ENCODE data around the gene HHEX. TPM values are rescaled to one million over a fixed set of nuclear protein-coding genes. Genes with fewer than 3 reads are reported as not detected.

The HHEX gene
- total and polyA plus RNA-seq, 11 donors, result 1.5 to 14.0 (median 3.9) TPM

DNA sequence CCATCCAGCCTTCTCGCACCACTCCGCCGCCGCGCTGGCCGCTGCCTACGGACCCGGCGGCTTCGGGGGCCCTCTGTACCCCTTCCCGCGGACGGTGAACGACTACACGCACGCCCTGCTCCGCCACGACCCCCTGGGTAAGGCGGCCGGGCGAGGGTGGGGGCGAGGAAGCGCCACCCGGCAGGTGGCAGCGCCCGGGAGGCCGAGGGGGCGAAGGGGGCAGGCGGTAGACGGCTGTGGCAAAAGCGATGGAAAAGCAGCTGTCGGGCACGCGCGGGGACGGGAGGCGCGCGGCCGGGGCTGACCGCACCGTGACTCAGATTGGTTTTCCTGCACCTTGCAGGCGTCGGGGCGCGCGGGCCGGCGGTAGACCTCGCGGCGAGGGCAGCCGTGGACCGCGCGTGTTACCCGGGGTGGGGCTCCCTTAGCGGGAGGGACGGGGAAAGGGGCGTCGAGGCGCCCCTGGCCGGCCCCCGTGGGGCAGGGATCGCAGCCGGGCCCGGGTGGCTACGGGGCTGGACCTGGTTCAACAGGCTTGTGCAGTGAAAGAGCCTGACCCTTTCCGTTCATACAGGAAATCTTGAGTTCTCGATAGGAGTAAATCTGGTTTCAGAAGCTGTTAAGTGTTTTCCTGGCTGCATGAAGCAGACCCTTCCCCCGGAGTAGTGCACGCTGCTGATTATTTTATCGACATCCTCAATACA, 608 bp downstream of the HHEX start:
- peak overlapping the region; percentile 70 to 95 (median 90) for H3K27ac ChIP-seq
- TF ChIP-seq, protein P1, sequence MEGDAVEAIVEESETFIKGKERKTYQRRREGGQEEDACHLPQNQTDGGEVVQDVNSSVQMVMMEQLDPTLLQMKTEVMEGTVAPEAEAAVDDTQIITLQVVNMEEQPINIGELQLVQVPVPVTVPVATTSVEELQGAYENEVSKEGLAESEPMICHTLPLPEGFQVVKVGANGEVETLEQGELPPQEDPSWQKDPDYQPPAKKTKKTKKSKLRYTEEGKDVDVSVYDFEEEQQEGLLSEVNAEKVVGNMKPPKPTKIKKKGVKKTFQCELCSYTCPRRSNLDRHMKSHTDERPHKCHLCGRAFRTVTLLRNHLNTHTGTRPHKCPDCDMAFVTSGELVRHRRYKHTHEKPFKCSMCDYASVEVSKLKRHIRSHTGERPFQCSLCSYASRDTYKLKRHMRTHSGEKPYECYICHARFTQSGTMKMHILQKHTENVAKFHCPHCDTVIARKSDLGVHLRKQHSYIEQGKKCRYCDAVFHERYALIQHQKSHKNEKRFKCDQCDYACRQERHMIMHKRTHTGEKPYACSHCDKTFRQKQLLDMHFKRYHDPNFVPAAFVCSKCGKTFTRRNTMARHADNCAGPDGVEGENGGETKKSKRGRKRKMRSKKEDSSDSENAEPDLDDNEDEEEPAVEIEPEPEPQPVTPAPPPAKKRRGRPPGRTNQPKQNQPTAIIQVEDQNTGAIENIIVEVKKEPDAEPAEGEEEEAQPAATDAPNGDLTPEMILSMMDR (IDR thresholded peaks at IDR 0.05), result no peak
- no peak for TF ChIP-seq POLR2A (IDR thresholded peaks at IDR 0.05)
- 1 to 6% (median 3%) methylated on average over 19 to 73 of the region's 73 CpGs for WGBS, 4 donors
- peaks cover 0 to 12% (median 4%) of the 10 kb centered on the region in 12 donors for H3K9me3 ChIP-seq
- DNase-seq (peak; percentile 60 to 84 (median 65)), ATAC-seq (peak; percentile 40 to 83 (median 70))
- intact Hi-C loops (cut with DNase I), result loop anchor here in 9 of 10 donors (2.0 to 10.0 kb wide), 7 partner anchors 64 to 154 kb away; partner anchors contain the start of genes EXOC6 (in 2 of the 9) and KIF11 (in 1 of the 9)
- H3K4me3 ChIP-seq, result peak overlapping the region; percentile 37 to 81 (median 66)
- peaks cover 0 to 31% (median 11%) of the 10 kb centered on the region in 9 donors for H3K36me3 ChIP-seq
- H3K27me3 ChIP-seq, result peaks cover 2 to 47% (median 40%) of the 10 kb centered on the region in 9 donors
- peaks cover 0 to 53% (median 5%) of the 10 kb centered on the region in 12 donors for H3K4me1 ChIP-seq

DNA sequence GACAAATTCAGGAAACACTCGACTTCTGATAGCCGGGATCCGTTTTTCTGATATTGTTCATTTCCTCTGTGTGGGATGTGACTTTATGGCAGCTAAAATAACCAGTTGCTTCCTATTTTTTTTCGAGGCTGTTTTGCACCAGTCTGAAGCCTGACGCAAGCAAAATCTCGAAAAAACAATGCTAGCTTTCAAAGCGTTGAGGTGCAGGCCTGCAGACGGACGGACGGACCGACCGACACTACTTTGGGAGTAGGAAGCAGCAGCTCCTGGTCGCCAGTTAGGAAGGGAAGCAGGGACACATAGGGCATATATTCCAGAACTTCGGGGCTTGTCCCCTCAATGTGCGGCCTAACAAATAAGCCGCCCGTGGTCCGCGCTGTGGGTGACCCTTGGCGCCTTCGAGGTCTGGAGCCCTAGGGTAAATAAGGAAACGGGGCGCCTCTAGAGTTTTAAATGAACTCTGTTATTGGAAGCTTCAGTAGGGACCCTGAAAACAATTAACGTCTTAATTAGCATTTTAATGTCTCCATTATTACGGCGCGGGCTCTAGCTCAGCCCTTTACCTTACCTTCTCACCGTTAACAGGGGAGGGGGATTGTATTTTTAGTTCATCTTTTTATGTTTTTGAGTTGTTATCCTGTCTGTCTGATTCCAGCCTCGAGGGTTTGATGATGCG, 1.3 kb downstream of the HHEX start:
- TF ChIP-seq POLR2A (IDR thresholded peaks at IDR 0.05), result no peak
- TF ChIP-seq, protein P1 (IDR thresholded peaks at IDR 0.05), result no peak
- Histone ChIP-seq H3K4me3 (peak overlapping the region in 11 of 12 donors; percentile 37 to 81 (median 66)), H3K9me3 (peaks cover 0 to 5% (median 0%) of the 10 kb centered on the region in 12 donors), H3K4me1 (peaks cover 0 to 58% (median 8%) of the 10 kb centered on the region in 12 donors), H3K27me3 (peaks cover 2 to 52% (median 46%) of the 10 kb centered on the region in 9 donors), H3K27ac (peak overlapping the region in 11 of 12 donors; percentile 70 to 95 (median 92)), H3K36me3 (peaks cover 0 to 35% (median 14%) of the 10 kb centered on the region in 9 donors)
- WGBS, 4 donors, result 31 to 40% (median 34%) methylated on average over 30 of the region's 30 CpGs
- intact Hi-C loops (cut with DNase I), result loop anchor here in 9 of 10 donors (2.0 to 10.0 kb wide), 7 partner anchors 64 to 154 kb away; partner anchors contain the start of genes EXOC6 (in 2 of the 9) and KIF11 (in 1 of the 9)
- ATAC-seq (peak in 2 of 4 donors; percentile 28 to 40), DNase-seq (peak in 4 of 5 donors; percentile 40 to 67 (median 60))

DNA sequence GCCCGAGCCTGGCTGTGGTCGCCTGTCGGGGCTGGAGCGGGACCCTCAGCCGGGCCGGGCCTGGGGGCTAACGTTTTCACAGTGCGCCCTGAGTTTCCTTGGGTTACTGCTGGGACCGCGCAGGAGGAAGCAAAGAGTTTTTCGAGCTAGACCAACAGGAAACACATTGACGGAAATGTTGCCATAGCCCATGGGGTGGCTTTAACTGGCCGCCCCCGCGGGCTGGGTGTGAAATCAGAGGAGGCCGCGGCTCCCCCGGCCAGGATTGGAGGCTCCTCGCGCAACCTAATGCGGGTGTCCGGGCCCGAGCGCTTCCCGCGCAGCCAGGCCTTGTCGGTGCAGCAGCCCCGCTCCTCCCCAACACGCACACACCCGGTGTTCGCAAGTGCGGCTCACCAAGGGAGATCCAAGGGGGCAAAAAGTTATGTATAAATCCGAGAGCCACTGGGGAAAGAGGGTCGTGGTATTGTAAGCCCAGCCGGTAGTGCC, 1.9 kb downstream of the HHEX start:
- 11 to 28% (median 23%) methylated on average over 30 to 35 of the region's 35 CpGs for WGBS, 4 donors
- Histone ChIP-seq H3K27ac (peak overlapping the region in 11 of 12 donors; percentile 70 to 95 (median 92)), H3K27me3 (peaks cover 2 to 58% (median 51%) of the 10 kb centered on the region in 9 donors), H3K4me1 (peaks cover 0 to 59% (median 8%) of the 10 kb centered on the region in 12 donors), H3K4me3 (peak overlapping the region in 11 of 12 donors; percentile 25 to 81 (median 66)), H3K36me3 (peaks cover 0 to 35% (median 14%) of the 10 kb centered on the region in 9 donors), H3K9me3 (no peaks in the 10 kb centered on the region)
- intact Hi-C loops (cut with DNase I), result loop anchor here in 9 of 10 donors (2.0 to 10.0 kb wide), 7 partner anchors 63 to 153 kb away; partner anchors contain the start of genes EXOC6 (in 2 of the 9) and KIF11 (in 1 of the 9)
- TF ChIP-seq, protein P1 (IDR thresholded peaks at IDR 0.05), result no peak
- TF ChIP-seq POLR2A (IDR thresholded peaks at IDR 0.05), result no peak
- ATAC-seq (peak; percentile 24 to 75 (median 40)), DNase-seq (peak; percentile 63 to 85 (median 73))

All from heart left ventricle (tissue), 16 donors.